Vagina (tissue), 2 donors: ENCODE results near the gene RFXAP. TPM values are rescaled to one million over a fixed set of nuclear protein-coding genes. Genes with fewer than 3 reads are reported as not detected.

Experiments used
- DNase-seq, 2 donors: peaks; one replicate each; pipeline ENCODE4 v3.0.0-alpha.2; 2017; ENCODE audit errors: extremely low spot score in 2 of 2
- H3K27ac ChIP-seq: fragments of 200-600 bp; sonication (generic); one replicate; pipeline ENCODE4 v1.5.1; 2019
- H3K27me3 ChIP-seq: fragments of 200-600 bp; sonication (generic); one replicate; pipeline ENCODE4 v1.5.1; 2019
- H3K36me3 ChIP-seq, 2 donors: fragments of 200-600 bp; sonication (generic); one replicate each; pipeline ENCODE4 v1.5.1; 2017 to 2019
- H3K4me1 ChIP-seq: fragments of 200-600 bp; sonication (generic); one replicate; pipeline ENCODE4 v1.5.1; 2019
- H3K4me3 ChIP-seq, 2 donors: fragments of 200-600 bp; sonication (generic); 1 replicate in 1 of 2; 2 replicates in 1 of 2; pipeline ENCODE4 v1.5.1; 2016 to 2019
- H3K9me3 ChIP-seq: fragments of 200-600 bp; sonication (generic); one replicate; pipeline ENCODE4 v1.5.1; 2019
- POLR2A ChIP-seq, 2 donors: fragments of 450-650 bp; IDR thresholded peaks; one replicate each; pipeline ENCODE4 v1.6.1; 2017; ENCODE audit warnings: antibody characterized with exemption in 2 of 2, mild to moderate bottlenecking in 2 of 2, moderate library complexity in 2 of 2
- POLR2AphosphoS5 ChIP-seq, 2 donors: sonication (generic); formaldehyde crosslinking; IDR thresholded peaks; one replicate each; pipeline ENCODE4 v1.9.0; 2017; ENCODE audit warnings: antibody characterized with exemption in 2 of 2, mild to moderate bottlenecking in 2 of 2, low read depth in 1 of 2; ENCODE audit not compliant: insufficient read depth in 1 of 2
- intact Hi-C: fragments of 100-400 bp; cut with DNase I; formaldehyde crosslinking; loops from one replicate; pipeline ENCODE4 v1.15.1; 2023
- total RNA-seq: library from RNA; depleted of rRNA; stranded (reverse); fragments of >200 nt; gene quantifications from one replicate; pipeline ENCODE4 v1.2.3, GENCODE V29; 2016
- TF ChIP-seq, protein P1 (sequence below), 3 experiments: fragments of 450-650 bp in 2 of 3; fragments of 200-600 bp in 1 of 3; sonication (generic) in 1 of 3; IDR thresholded peaks; one replicate each; pipeline ENCODE4 v1.5.1; 2017 to 2019; ENCODE audit warnings: antibody characterized with exemption in 3 of 3, mild to moderate bottlenecking in 2 of 3, moderate library complexity in 2 of 3

Gene RFXAP
- total RNA-seq, 1 donor from 2014 or later: 7.4 TPM

DNA sequence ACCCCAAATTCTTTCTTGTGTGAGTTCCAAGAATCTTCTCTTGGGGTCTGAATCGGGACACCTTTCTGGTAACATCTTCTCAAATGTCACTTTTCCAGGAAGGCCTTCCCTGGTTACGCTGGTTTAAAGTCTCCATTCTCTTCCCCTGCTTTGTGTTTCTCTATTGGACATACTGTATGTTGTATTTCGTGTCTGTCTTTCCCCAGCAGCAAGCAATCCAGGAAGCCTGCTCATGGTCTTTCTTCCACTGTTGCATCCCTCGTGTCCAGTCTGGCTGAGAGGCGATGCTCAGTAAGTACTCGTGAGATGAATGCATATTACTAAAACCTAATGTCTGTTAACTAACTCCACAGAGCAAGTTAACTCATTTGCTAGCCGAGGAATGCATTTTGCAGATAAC is 43.7 kb downstream of the RFXAP start:
- DNase-seq: no peak
- Histone ChIP-seq H3K9me3 (no peaks in the 10 kb centered on the region), H3K36me3 (no peaks in the 10 kb centered on the region), H3K27me3 (no peaks in the 10 kb centered on the region), H3K27ac (no peak overlapping the region), H3K4me1 (no peaks in the 10 kb centered on the region), H3K4me3 (no peak overlapping the region)
- intact Hi-C loops: no loop called here
- no peak for TF ChIP-seq POLR2A (IDR thresholded peaks at IDR 0.05)
- TF ChIP-seq, protein P1, sequence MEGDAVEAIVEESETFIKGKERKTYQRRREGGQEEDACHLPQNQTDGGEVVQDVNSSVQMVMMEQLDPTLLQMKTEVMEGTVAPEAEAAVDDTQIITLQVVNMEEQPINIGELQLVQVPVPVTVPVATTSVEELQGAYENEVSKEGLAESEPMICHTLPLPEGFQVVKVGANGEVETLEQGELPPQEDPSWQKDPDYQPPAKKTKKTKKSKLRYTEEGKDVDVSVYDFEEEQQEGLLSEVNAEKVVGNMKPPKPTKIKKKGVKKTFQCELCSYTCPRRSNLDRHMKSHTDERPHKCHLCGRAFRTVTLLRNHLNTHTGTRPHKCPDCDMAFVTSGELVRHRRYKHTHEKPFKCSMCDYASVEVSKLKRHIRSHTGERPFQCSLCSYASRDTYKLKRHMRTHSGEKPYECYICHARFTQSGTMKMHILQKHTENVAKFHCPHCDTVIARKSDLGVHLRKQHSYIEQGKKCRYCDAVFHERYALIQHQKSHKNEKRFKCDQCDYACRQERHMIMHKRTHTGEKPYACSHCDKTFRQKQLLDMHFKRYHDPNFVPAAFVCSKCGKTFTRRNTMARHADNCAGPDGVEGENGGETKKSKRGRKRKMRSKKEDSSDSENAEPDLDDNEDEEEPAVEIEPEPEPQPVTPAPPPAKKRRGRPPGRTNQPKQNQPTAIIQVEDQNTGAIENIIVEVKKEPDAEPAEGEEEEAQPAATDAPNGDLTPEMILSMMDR (IDR thresholded peaks at IDR 0.05): no peak
- no peak for TF ChIP-seq POLR2AphosphoS5 (IDR thresholded peaks at IDR 0.05; ENCODE audit: insufficient read depth in 1 of 2, low read depth in 1 of 2)

DNA sequence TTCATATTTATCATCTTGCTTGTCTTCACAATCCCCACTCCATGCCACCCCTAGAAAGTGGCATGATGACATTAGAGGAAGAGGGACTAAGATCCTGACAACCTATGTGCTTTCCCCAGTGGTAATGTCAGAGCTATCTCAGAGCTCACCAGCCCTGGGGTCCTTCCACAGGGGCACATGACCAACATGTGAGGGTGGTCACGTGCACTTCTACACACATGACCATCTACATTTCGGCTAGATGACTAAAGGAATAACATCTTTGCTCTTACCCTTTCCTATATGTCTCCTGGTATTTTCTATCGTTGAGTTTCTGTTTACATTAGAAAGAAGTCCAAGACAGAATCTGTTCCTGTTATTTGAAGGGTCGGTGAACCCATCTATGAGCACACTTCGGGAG is 46.2 kb downstream of the RFXAP start:
- no peak overlapping the region for H3K4me3 ChIP-seq
- no peaks in the 10 kb centered on the region for H3K4me1 ChIP-seq
- no peak for DNase-seq
- no peaks in the 10 kb centered on the region for H3K36me3 ChIP-seq
- H3K27me3 ChIP-seq: no peaks in the 10 kb centered on the region
- intact Hi-C loops: no loop called here
- no peaks in the 10 kb centered on the region for H3K9me3 ChIP-seq
- TF ChIP-seq, protein P1 (IDR thresholded peaks at IDR 0.05): no peak
- TF ChIP-seq POLR2A (IDR thresholded peaks at IDR 0.05) (no peak), POLR2AphosphoS5 (IDR thresholded peaks at IDR 0.05; ENCODE audit: insufficient read depth in 1 of 2, low read depth in 1 of 2) (no peak)
- H3K27ac ChIP-seq: no peak overlapping the region

DNA sequence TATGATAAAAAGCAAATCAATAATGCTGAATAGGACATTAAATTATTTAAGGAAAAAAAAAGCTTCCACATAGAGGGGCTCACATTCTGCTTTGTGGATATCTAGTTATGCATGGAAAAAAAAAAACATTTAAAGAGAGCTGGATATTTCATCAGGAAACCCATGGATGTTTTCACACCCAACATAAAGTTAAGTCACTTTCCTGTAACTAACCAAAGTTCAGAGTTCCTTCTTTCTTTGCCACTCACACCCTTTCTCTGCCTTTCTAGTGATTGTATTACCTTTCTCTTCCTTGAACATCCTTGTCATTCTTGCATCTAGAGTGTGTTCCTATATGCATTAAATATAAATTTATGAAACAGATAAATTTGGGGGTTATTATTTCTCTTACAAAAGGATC is 47.2 kb downstream of the RFXAP start:
- no peaks in the 10 kb centered on the region for H3K27me3 ChIP-seq
- TF ChIP-seq POLR2A (IDR thresholded peaks at IDR 0.05) (no peak), POLR2AphosphoS5 (IDR thresholded peaks at IDR 0.05; ENCODE audit: insufficient read depth in 1 of 2, low read depth in 1 of 2) (no peak)
- TF ChIP-seq, protein P1 (IDR thresholded peaks at IDR 0.05): no peak
- H3K27ac ChIP-seq: no peak overlapping the region
- intact Hi-C loops: no loop called here
- DNase-seq: no peak
- H3K4me3 ChIP-seq: no peak overlapping the region
- no peaks in the 10 kb centered on the region for H3K4me1 ChIP-seq
- H3K9me3 ChIP-seq: no peaks in the 10 kb centered on the region
- no peaks in the 10 kb centered on the region for H3K36me3 ChIP-seq

DNA sequence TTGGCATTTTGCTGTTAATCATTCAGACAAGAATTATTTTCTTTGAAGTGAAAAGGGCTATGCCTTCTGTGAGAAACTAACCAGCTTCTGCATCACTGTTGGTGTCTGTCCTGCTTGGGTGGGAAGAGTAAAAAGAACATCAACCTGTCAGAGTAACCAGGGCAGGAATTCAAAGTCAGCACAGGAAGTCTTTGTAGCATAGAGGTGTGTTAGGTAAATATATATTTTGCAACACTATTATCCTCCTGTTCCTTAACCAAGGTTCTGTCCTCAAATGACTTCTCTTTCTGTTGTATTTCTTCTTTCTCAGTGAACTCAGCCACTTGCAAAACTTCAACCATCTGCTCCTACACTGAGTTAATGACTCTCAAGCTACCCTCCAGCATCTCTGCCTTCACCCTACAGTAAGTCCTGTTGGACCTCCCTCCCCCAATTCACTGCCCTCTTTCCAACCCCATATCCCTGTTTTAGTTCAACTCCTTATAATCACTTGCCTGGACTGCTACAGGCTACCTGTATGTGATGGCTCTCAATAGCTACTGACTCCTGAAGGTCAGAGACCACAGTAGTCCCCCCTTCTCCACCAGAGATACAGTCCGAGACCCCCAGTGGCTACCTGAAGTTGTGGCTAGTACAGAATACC is 51.1 kb downstream of the RFXAP start:
- Histone ChIP-seq H3K36me3 (no peaks in the 10 kb centered on the region), H3K27me3 (no peaks in the 10 kb centered on the region)

DNA sequence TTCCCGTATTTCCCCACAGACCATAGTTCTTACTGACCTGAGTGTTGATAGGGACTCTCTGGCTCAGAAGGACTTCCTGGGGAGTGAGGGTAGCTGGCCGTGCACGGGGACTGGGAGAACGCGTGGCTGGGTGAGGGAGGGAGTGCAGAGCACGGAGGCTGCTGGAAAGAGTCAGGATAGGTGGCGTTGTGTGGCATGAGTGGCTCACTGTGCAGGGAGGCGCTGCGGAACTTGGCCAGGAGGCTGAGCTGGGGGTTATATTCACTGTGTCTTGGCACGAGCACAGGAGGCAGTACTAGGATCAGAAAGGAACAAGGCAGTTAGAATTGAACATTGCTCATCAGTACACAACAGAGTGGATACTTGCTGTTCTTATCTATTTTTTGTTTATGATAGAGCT is 53.6 kb downstream of the RFXAP start:
- H3K36me3 ChIP-seq: no peaks in the 10 kb centered on the region
- no peak overlapping the region for H3K4me3 ChIP-seq
- no peaks in the 10 kb centered on the region for H3K27me3 ChIP-seq
- no peaks in the 10 kb centered on the region for H3K4me1 ChIP-seq
- no peak for DNase-seq
- H3K27ac ChIP-seq: no peak overlapping the region
- TF ChIP-seq POLR2AphosphoS5 (IDR thresholded peaks at IDR 0.05; ENCODE audit: insufficient read depth in 1 of 2, low read depth in 1 of 2) (no peak), POLR2A (IDR thresholded peaks at IDR 0.05) (no peak)
- TF ChIP-seq, protein P1 (IDR thresholded peaks at IDR 0.05): no peak
- intact Hi-C loops: no loop called here
- H3K9me3 ChIP-seq: no peaks in the 10 kb centered on the region

More for the DNA sequence above, 51.1 kb downstream of the RFXAP start:
- no peak for TF ChIP-seq POLR2AphosphoS5 (IDR thresholded peaks at IDR 0.05; ENCODE audit: insufficient read depth in 1 of 2, low read depth in 1 of 2)
- TF ChIP-seq POLR2A (IDR thresholded peaks at IDR 0.05): no peak
- TF ChIP-seq, protein P1 (IDR thresholded peaks at IDR 0.05): no peak
- H3K4me3 ChIP-seq: no peak overlapping the region
- H3K4me1 ChIP-seq: no peaks in the 10 kb centered on the region
- no peak overlapping the region for H3K27ac ChIP-seq
- intact Hi-C loops: no loop called here
- no peaks in the 10 kb centered on the region for H3K9me3 ChIP-seq
- DNase-seq: no peak
